Gastroesophageal sphincter (tissue), 4 donors: ENCODE data around the gene ZFYVE27. TPM values are rescaled to one million over a fixed set of nuclear protein-coding genes. Genes with fewer than 3 reads are reported as not detected.
A peak's percentile ranks its signal among the peaks of the same experiment; 100 is the strongest.

Source experiments
- ATAC-seq: fragments of 150-250 bp; one replicate; pipeline ENCODE4 v1.9.1; 2016; ENCODE audit warnings: mild to moderate bottlenecking, moderate library complexity
- H3K27ac ChIP-seq, 4 donors: fragments of 200-600 bp; sonication (generic) in 3 of 4; 1 replicate in 3 of 4; 2 replicates in 1 of 4; pipeline ENCODE4 v1.5.1; 2016 to 2019
- H3K27me3 ChIP-seq: fragments of 200-600 bp; sonication (generic); one replicate; pipeline ENCODE4 v1.5.1; 2019
- H3K36me3 ChIP-seq, 2 donors: fragments of 200-600 bp; sonication (generic); one replicate each; pipeline ENCODE4 v1.5.1; 2019; ENCODE audit warnings: control low read depth in 1 of 2
- H3K4me1 ChIP-seq, 3 donors: fragments of 200-600 bp; sonication (generic); 1 replicate in 2 of 3; 2 replicates in 1 of 3; pipeline ENCODE4 v1.5.1; 2016 to 2019; ENCODE audit warnings: control low read depth in 2 of 3
- H3K4me3 ChIP-seq, 2 donors: fragments of 200-600 bp; sonication (generic); one replicate each; pipeline ENCODE4 v1.5.1; 2019; ENCODE audit warnings: mild to moderate bottlenecking in 1 of 2, moderate library complexity in 1 of 2
- H3K9me3 ChIP-seq, 3 donors: fragments of 200-600 bp; sonication (generic); one replicate each; pipeline ENCODE4 v1.5.1; 2017 to 2019; ENCODE audit warnings: control low read depth in 2 of 3
- EP300 ChIP-seq: sonication (generic); formaldehyde crosslinking; IDR thresholded peaks from one replicate; pipeline ENCODE4 v1.6.1; 2017; ENCODE audit warnings: antibody characterized with exemption, mild to moderate bottlenecking
- POLR2A ChIP-seq, 2 donors: fragments of 450-650 bp; IDR thresholded peaks; one replicate each; pipeline ENCODE4 v1.6.1; 2017; ENCODE audit warnings: antibody characterized with exemption in 2 of 2, mild to moderate bottlenecking in 2 of 2, moderate library complexity in 1 of 2
- POLR2AphosphoS5 ChIP-seq: sonication (generic); formaldehyde crosslinking; IDR thresholded peaks from one replicate; pipeline ENCODE4 v1.6.1; 2017; ENCODE audit warnings: antibody characterized with exemption
- WGBS, 2 donors: methylation state at CpG; one replicate each; pipeline ENCODE4 v1.1.5; 2018; ENCODE audit warnings: low coverage in 1 of 2; 5-methylcytosine and 5-hydroxymethylcytosine counted together
- total RNA-seq, 4 donors: library from RNA; depleted of rRNA; stranded (reverse); fragments of >200 nt; gene quantifications; one replicate each; pipeline ENCODE4 v1.1.0, GENCODE V29; 2016
- TF ChIP-seq, protein P1 (sequence below), 4 experiments: fragments of 200-600 bp in 2 of 4; fragments of 450-650 bp in 2 of 4; sonication (generic) in 1 of 4; IDR thresholded peaks; one replicate each; pipeline ENCODE4 v1.5.1; 2017 to 2019; ENCODE audit warnings: antibody characterized with exemption in 4 of 4, mild to moderate bottlenecking in 2 of 4, moderate library complexity in 2 of 4

The ZFYVE27 gene
- total RNA-seq, 4 donors from 2014 or later, result 6.7 to 24.2 (median 19.2) TPM

GRCh38 chr10:97761331-97761865 lies 24.5 kb downstream of the ZFYVE27 start:
- no peaks in the 10 kb centered on the region for H3K9me3 ChIP-seq
- H3K36me3 ChIP-seq, result peaks cover 0 to 67% of the 10 kb centered on the region in 2 donors
- H3K4me1 ChIP-seq, result peaks cover 0 to 13% (median 0%) of the 10 kb centered on the region in 3 donors
- TF ChIP-seq EP300, result no peak
- TF ChIP-seq, protein P1, sequence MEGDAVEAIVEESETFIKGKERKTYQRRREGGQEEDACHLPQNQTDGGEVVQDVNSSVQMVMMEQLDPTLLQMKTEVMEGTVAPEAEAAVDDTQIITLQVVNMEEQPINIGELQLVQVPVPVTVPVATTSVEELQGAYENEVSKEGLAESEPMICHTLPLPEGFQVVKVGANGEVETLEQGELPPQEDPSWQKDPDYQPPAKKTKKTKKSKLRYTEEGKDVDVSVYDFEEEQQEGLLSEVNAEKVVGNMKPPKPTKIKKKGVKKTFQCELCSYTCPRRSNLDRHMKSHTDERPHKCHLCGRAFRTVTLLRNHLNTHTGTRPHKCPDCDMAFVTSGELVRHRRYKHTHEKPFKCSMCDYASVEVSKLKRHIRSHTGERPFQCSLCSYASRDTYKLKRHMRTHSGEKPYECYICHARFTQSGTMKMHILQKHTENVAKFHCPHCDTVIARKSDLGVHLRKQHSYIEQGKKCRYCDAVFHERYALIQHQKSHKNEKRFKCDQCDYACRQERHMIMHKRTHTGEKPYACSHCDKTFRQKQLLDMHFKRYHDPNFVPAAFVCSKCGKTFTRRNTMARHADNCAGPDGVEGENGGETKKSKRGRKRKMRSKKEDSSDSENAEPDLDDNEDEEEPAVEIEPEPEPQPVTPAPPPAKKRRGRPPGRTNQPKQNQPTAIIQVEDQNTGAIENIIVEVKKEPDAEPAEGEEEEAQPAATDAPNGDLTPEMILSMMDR (IDR thresholded peaks at IDR 0.05), result no peak
- TF ChIP-seq POLR2A (IDR thresholded peaks at IDR 0.05), result no peak
- no peak for TF ChIP-seq POLR2AphosphoS5
- peak overlapping the region in 1 of 4 donors; percentile 59 for H3K27ac ChIP-seq
- WGBS, 2 donors, result 60 to 98% methylated on average over 1 to 6 of the region's 8 CpGs
- H3K4me3 ChIP-seq, result no peak overlapping the region
- ATAC-seq, result no peak
- no peaks in the 10 kb centered on the region for H3K27me3 ChIP-seq

DNA sequence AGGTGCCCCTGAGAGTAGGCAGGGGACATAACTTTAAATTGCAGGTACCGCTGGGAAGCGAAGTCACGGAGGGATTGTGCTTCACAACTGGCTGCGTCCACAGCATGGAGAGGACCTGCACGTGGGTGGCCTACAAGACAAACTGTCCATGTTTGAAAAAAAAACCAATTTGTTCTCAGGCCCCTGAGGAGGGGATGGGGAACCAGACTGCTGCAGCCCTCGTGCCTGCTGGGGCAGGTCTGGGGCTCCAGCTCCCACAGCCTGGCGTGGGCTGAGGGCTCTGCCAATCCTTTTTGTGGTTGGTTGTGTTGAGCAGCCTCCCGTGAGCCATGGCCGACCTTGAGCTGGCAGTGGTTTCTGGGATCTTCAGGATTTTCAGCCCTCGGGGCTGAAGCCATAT lies 25.1 kb downstream of the ZFYVE27 start:
- no peak for ATAC-seq
- Histone ChIP-seq H3K27ac (peak overlapping the region in 3 of 4 donors; percentile 37 to 59 (median 54)), H3K27me3 (peaks cover 4% of the 10 kb centered on the region), H3K4me3 (no peak overlapping the region), H3K36me3 (peaks cover 0 to 61% of the 10 kb centered on the region in 2 donors), H3K4me1 (peaks cover 0 to 13% (median 0%) of the 10 kb centered on the region in 3 donors), H3K9me3 (no peaks in the 10 kb centered on the region)
- 80 to 100% methylated on average over 1 to 3 of the region's 10 CpGs for WGBS, 2 donors
- no peak for TF ChIP-seq POLR2AphosphoS5
- TF ChIP-seq, protein P1 (IDR thresholded peaks at IDR 0.05), result no peak
- no peak for TF ChIP-seq EP300
- no peak for TF ChIP-seq POLR2A (IDR thresholded peaks at IDR 0.05)

DNA sequence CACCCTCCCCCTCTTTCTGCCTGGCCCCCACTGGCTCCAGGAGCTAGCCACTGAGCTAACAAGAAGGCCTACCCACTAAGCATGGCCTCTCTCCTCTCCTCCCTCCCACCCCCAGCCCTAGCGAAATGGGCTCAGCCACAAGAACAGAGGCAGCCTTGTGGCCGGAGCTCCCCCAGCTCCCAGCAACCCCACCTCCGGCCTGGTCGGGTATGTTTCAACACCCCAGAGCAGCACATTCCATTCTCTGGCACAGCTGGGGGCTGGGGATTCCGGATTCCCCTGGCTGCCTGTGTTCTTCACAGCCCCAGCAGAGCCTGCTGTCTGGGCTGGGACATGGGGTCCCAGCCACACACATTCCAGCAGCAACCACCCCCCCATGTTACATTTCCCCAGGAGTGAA lies 25.9 kb downstream of the ZFYVE27 start:
- peak; percentile 42 for ATAC-seq
- Histone ChIP-seq H3K4me3 (no peak overlapping the region), H3K27me3 (peaks cover 11% of the 10 kb centered on the region), H3K4me1 (peaks cover 0 to 13% (median 0%) of the 10 kb centered on the region in 3 donors), H3K9me3 (no peaks in the 10 kb centered on the region), H3K36me3 (peaks cover 0 to 53% of the 10 kb centered on the region in 2 donors), H3K27ac (peak overlapping the region in 3 of 4 donors; percentile 53 to 66 (median 54))
- TF ChIP-seq EP300 (no peak), POLR2AphosphoS5 (peak; percentile 9)
- WGBS, 2 donors, result 56% methylated on average over 2 of the region's 5 CpGs; no CpG with 5 or more reads in 1 of the 2 donors

DNA sequence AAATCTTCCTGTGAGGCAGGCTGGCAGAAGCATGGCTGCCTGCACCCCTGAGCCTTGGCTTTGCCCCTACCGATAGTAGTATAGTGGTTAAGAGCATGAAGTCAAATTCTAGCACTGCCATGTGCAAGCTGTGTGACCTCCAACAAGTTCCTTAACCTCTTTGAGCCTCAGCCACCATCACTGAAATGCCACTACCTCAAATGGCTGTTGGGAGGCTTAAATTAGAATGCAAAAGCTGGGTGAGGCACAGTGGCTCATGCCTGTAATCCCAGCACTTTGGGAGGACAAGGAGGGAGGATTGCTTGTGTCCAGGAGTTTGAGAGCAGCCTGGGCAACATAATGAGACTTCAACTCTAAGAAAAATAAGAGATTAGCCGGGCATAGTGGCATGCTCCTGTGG lies 26.5 kb downstream of the ZFYVE27 start:
- TF ChIP-seq, protein P1 (IDR thresholded peaks at IDR 0.05), result no peak
- TF ChIP-seq POLR2AphosphoS5, result no peak
- no peak for TF ChIP-seq EP300
- no peak for TF ChIP-seq POLR2A (IDR thresholded peaks at IDR 0.05)
- 90 to 100% methylated on average over 1 to 2 of the region's 2 CpGs for WGBS, 2 donors
- H3K9me3 ChIP-seq, result no peaks in the 10 kb centered on the region
- H3K27me3 ChIP-seq, result peaks cover 17% of the 10 kb centered on the region
- peaks cover 0 to 13% (median 0%) of the 10 kb centered on the region in 3 donors for H3K4me1 ChIP-seq
- no peak for ATAC-seq
- H3K4me3 ChIP-seq, result no peak overlapping the region
- H3K27ac ChIP-seq, result peak overlapping the region in 3 of 4 donors; percentile 37 to 66 (median 53)
- H3K36me3 ChIP-seq, result peaks cover 0 to 47% of the 10 kb centered on the region in 2 donors

- H3K27ac ChIP-seq, result peak overlapping the region in 1 of 4 donors; percentile 66
- H3K9me3 ChIP-seq, result no peaks in the 10 kb centered on the region
- peaks cover 0 to 13% (median 0%) of the 10 kb centered on the region in 3 donors for H3K4me1 ChIP-seq
- ATAC-seq, result no peak
- peaks cover 0 to 42% of the 10 kb centered on the region in 2 donors for H3K36me3 ChIP-seq
- H3K27me3 ChIP-seq, result peaks cover 20% of the 10 kb centered on the region
- 89 to 100% methylated on average over 2 to 3 of the region's 3 CpGs for WGBS, 2 donors
- TF ChIP-seq POLR2A (IDR thresholded peaks at IDR 0.05) (no peak), POLR2AphosphoS5 (no peak)
- H3K4me3 ChIP-seq, result no peak overlapping the region
Observed at GRCh38 chr10:97763947-97764346, 27.0 kb downstream of the ZFYVE27 start.

GRCh38 chr10:97764519-97764931 lies 27.6 kb downstream of the ZFYVE27 start:
- H3K27me3 ChIP-seq, result peaks cover 26% of the 10 kb centered on the region
- no peak overlapping the region for H3K4me3 ChIP-seq
- H3K27ac ChIP-seq, result peak overlapping the region in 2 of 4 donors; percentile 6 to 47
- no peak for ATAC-seq
- no peaks in the 10 kb centered on the region for H3K9me3 ChIP-seq
- WGBS, 2 donors, result 90% methylated on average over 2 of the region's 7 CpGs; no CpG with 5 or more reads in 1 of the 2 donors
- TF ChIP-seq POLR2AphosphoS5, result no peak
- TF ChIP-seq, protein P1 (IDR thresholded peaks at IDR 0.05), result no peak
- no peak for TF ChIP-seq POLR2A (IDR thresholded peaks at IDR 0.05)
- TF ChIP-seq EP300, result no peak
- H3K4me1 ChIP-seq, result peaks cover 0 to 7% (median 0%) of the 10 kb centered on the region in 3 donors
- peaks cover 0 to 36% of the 10 kb centered on the region in 2 donors for H3K36me3 ChIP-seq
